SK-N-SH treated with all-trans-retinoic acid at 6 μM for 48 hours (cell line): ENCODE measurements around the gene MCM5.

Experiments
- PATZ1 ChIP-seq: fragments of 250-450 bp; sonication (Bioruptor Pico); IDR thresholded peaks from 2 replicates; pipeline ENCODE4 v1.8.0; 2020; ENCODE audit warnings: mild to moderate bottlenecking, moderate library complexity, borderline replicate concordance
- TSHZ2 ChIP-seq: fragments of 250-450 bp; sonication (Bioruptor Pico); IDR thresholded peaks from 2 replicates; pipeline ENCODE4 v1.5.0; 2020; ENCODE audit warnings: mild to moderate bottlenecking, moderate library complexity

GRCh38 chr22:35443338-35443737 lies 43.4 kb downstream of the MCM5 start:
- no peak for TF ChIP-seq PATZ1 (CRISPR knock-in tag)
- TF ChIP-seq TSHZ2 (CRISPR knock-in tag), result no peak
